ENCODE results near the gene EPHB2. TPM values are rescaled to one million over a fixed set of nuclear protein-coding genes. Genes with fewer than 3 reads are reported as not detected.

The EPHB2 gene
- total and polyA plus RNA-seq, 12 donors = 0.15 to 5.0 (median 0.85) TPM

DNA sequence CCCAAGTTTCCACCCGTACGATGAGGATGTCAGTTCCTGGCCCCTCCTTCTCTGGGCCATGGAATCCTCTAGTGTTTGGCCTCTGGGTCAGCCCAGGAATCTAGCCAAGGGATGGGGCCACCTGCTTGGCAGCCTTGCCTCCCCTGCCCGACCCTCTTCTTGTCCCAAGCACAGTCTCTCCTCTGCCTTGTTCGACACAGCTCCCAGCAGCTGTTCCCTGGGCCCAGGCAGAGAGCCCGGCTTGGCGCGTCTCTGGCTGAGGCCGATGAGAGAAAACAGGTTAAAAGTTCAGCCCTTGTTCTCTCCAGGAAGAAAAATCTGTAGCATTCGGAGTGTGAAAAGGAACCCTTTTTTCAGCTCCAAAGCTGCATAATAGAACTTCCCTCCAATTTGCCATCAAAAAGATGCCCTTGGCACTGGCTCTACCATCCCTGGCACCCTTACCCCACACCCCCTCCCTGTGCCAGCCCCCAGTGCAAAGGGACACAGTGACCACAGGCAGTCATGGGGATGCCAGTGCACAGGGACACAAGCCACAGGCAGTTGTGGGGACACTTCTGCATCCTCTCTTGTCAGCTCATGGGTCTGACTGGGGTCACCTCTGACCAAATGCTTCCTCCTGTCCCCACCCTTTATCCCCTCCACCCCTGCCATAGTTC is 68.4 kb downstream of the EPHB2 start:
- intact Hi-C loops (cut with DNase I) = no loop called here
- ATAC-seq = peak; percentile 46 to 78 (median 63)
- H3K4me3 ChIP-seq = no peak overlapping the region
- WGBS, 2 donors = 32 to 33% methylated on average over 9 of the region's 9 CpGs
- H3K36me3 ChIP-seq = no peaks in the 10 kb centered on the region
- TF ChIP-seq, protein P1, sequence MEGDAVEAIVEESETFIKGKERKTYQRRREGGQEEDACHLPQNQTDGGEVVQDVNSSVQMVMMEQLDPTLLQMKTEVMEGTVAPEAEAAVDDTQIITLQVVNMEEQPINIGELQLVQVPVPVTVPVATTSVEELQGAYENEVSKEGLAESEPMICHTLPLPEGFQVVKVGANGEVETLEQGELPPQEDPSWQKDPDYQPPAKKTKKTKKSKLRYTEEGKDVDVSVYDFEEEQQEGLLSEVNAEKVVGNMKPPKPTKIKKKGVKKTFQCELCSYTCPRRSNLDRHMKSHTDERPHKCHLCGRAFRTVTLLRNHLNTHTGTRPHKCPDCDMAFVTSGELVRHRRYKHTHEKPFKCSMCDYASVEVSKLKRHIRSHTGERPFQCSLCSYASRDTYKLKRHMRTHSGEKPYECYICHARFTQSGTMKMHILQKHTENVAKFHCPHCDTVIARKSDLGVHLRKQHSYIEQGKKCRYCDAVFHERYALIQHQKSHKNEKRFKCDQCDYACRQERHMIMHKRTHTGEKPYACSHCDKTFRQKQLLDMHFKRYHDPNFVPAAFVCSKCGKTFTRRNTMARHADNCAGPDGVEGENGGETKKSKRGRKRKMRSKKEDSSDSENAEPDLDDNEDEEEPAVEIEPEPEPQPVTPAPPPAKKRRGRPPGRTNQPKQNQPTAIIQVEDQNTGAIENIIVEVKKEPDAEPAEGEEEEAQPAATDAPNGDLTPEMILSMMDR (IDR thresholded peaks at IDR 0.05) = no peak
- peak; percentile 15 to 48 for DNase-seq
- H3K9me3 ChIP-seq = no peaks in the 10 kb centered on the region
- peaks cover 0 to 19% (median 0%) of the 10 kb centered on the region in 9 donors for H3K4me1 ChIP-seq
- no peak overlapping the region for H3K27ac ChIP-seq
- H3K27me3 ChIP-seq = peaks cover 0 to 28% (median 18%) of the 10 kb centered on the region in 7 donors

DNA sequence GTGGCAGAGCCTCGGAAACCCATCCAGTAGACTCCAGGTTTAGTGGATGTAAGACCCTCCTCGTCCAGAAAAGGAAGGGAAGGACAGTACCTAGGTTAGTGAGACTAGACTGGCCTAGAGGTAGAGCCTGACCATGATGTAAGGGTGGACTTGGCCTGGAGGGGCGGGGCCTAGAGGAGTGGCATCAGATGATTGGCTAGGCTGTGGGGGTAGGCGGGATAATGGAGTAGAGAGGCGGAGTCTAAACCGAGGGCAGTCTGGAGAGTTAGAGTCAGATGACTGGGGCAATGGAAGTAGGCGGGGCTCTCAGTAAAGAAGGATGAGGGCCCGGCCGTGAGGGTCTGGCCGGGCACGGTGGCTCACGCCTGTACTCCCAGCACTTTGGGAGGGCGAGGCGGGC is 70.1 kb downstream of the EPHB2 start:
- TF ChIP-seq, protein P1 (IDR thresholded peaks at IDR 0.05) = no peak
- intact Hi-C loops (cut with DNase I) = no loop called here
- ATAC-seq = no peak
- Histone ChIP-seq H3K27me3 (peaks cover 0 to 28% (median 14%) of the 10 kb centered on the region in 7 donors), H3K27ac (no peak overlapping the region), H3K9me3 (no peaks in the 10 kb centered on the region), H3K36me3 (peaks cover 0 to 3% (median 0%) of the 10 kb centered on the region in 9 donors), H3K4me3 (no peak overlapping the region), H3K4me1 (peaks cover 0 to 15% (median 0%) of the 10 kb centered on the region in 9 donors)
- no peak for DNase-seq
- WGBS, 2 donors = 83 to 84% methylated on average over 12 to 14 of the region's 14 CpGs

DNA sequence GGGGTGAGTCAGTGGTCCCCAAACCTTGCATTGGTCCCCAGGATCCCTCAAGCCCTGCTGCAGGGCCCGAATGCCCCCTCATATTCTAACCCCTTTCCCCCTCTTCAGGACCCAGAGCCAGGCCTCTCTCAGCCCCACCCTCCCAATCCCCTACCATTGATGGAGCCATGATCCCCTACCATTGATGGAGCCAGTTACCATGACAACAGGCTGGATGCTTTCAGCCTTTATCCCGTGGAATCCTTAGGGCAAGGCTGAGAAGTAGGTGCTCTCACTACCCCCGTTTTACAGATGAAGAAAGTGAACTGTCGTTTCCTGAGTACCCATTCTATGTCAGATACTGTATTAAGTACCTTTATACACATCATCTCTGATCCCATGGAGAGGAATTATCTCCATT is 70.8 kb downstream of the EPHB2 start:
- TF ChIP-seq, protein P1 (IDR thresholded peaks at IDR 0.05) = no peak
- ATAC-seq (no peak), DNase-seq (no peak)
- Histone ChIP-seq H3K4me3 (no peak overlapping the region), H3K27ac (no peak overlapping the region), H3K9me3 (no peaks in the 10 kb centered on the region), H3K27me3 (peaks cover 0 to 28% (median 14%) of the 10 kb centered on the region in 7 donors), H3K36me3 (peaks cover 0 to 3% (median 0%) of the 10 kb centered on the region in 9 donors), H3K4me1 (peaks cover 0 to 15% (median 0%) of the 10 kb centered on the region in 9 donors)
- 90 to 92% methylated on average over 4 of the region's 4 CpGs for WGBS, 2 donors
- intact Hi-C loops (cut with DNase I) = no loop called here

DNA sequence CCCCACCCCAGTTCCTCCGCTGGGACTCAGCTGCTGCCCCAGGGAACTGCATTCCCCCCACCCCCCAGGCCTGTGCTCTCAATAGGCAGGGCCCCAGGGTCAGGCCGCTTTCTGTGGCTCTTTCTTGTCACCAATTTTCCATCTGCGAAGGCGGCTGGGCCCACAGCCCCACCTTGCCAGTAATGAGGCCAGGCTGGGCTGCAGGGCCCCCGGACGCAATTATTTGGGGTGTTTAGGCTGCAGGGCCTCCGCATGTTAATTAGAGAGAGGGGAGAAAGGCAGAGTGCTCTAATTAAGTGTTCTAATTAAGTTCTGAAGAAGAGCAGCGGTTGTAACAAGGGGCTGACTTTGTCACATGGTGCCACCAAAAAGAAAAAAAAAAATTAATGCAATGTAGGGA is 71.8 kb downstream of the EPHB2 start:
- no peak overlapping the region for H3K4me3 ChIP-seq
- no peaks in the 10 kb centered on the region for H3K9me3 ChIP-seq
- peaks cover 0 to 3% (median 0%) of the 10 kb centered on the region in 9 donors for H3K36me3 ChIP-seq
- H3K4me1 ChIP-seq = peaks cover 0 to 15% (median 0%) of the 10 kb centered on the region in 9 donors
- WGBS, 2 donors = 85 to 88% methylated on average over 8 of the region's 8 CpGs
- H3K27ac ChIP-seq = no peak overlapping the region
- TF ChIP-seq, protein P1 (IDR thresholded peaks at IDR 0.05) = no peak
- intact Hi-C loops (cut with DNase I) = no loop called here
- DNase-seq (no peak), ATAC-seq (no peak)
- peaks cover 0 to 21% (median 13%) of the 10 kb centered on the region in 7 donors for H3K27me3 ChIP-seq
